HG03354 (cell line): Measurements from ENCODE around the gene SOWAHB.
"Not testable (repeated sequence)": the region's sequence is repeated elsewhere in the genome, so short reads cannot be mapped to it uniquely, and the experiment has no call there.

ENCODE experiments used
- ATAC-seq: cut with Tn5 transposase; IDR thresholded peaks from one replicate; pipeline ENCODE4 v1.9.1; 2021; ENCODE audit warnings: mild to moderate bottlenecking; ENCODE audit not compliant: unreplicated experiment, poor library complexity, severe bottlenecking

SOWAHB gene

GRCh38 chr4:76896048-76896447 lies 1.9 kb downstream of the SOWAHB start:
- ATAC-seq = no peak

- no peak for ATAC-seq
Observed at GRCh38 chr4:76895619-76896018, 2.3 kb downstream of the SOWAHB start.

- ATAC-seq = no peak
Observed at GRCh38 chr4:76894537-76895255, 3.2 kb downstream of the SOWAHB start.

DNA sequence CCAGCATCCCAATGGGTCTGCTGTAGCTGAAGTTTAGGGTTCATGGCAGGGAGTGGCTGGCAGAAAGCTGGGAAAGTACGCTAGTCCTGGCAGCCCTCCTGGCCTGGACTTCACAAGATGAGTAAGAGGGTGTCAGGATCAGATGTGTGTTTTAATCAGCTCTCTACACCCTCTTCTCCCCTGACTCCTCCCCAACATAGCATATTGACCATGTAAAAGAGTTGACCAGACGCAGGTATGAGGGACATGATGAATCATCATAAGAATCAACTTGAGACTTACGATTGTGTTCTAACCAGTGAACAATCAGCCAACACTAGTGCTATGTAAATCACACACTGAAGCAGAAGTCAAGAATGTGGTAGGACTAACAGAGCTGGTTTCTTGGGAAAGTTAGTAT lies 5.3 kb downstream of the SOWAHB start:
- no peak for ATAC-seq

DNA sequence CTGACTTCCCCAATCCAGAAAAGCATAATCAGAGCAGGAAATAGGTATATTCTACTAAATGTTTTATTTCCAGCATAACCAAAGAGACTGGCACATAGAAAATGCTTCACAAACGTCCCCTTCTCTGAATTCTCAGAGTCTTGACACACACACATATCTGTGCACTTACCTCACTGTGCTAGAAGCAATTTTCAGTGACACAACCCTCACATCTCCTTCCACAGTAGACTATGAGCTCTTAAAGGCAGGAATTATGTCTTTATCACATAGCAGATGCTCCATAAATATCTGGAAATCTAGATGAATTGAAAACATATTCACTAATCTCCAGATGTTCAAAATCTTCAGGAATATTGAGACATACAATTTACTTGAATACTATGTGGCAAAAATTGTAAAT lies 5.9 kb downstream of the SOWAHB start:
- ATAC-seq = no peak

DNA sequence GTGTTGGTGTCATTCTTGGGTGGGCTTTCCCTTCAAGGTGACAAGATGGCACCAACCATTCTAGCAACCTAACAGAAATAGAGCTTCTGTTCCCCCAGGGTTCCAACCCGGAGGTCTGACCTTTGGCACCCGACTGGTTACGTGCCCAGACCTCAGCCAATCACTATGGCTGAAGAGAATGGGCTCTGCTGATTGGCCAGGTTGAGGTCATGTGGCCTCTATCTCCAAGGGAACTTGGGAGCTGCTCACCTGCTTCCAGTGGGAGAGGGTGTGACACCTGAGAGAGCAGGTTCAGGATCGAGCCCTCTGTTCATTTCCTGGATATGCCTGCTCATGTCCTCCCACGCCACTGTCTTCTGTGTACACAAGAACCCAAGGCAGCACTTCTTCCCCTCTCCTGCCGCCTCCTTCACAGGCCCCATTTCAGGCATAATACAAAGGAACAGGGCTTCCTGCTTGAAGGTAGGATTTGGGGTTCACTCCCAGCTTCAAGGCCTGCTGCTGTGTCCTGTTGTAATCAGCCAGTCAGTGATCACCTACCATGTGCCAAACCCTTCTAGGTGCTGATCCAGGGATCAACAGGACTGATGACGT lies 11.0 kb downstream of the SOWAHB start:
- ATAC-seq = no peak

DNA sequence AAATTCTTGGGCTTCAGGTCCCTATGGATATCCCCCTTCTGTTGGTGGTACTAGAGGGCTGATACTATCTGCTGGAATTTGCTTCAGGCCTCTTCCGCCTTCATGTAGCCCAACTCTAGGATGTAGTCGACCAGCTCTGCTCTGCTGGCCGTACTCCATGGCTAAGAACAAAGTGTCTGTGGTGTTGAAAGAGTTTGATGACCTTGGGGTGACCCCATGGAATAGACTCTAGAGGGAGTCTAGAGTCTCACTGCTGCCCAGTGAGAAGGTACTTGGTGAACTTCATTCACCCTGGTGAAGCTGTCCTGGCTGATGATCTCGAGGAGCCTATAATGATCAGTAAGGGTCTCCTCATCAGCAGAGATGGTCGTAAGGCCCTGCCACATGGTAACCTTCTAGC lies 11.7 kb downstream of the SOWAHB start:
- ATAC-seq = no peak

GRCh38 chr4:76883147-76883546 lies 14.8 kb downstream of the SOWAHB start:
- no peak for ATAC-seq

DNA sequence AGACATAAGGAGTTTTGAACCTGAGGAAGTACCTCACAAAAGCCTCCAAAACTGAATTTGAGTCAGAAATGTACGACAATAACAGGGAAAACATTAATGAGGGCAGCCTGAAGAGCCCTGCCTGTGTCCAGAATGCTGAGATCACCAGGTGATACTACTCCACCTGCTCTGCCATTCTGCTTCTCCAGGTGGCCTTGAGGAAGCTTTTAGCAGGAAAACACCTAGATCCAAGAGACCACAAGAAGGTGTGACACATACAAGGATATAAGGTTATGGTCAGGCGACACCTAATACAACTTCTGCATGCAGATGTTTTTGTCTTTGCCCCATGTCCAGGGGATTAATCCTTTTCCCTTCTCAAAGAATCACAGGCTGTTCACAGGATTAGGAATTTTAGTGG lies 15.3 kb downstream of the SOWAHB start:
- no peak for ATAC-seq

- ATAC-seq = no peak
Observed at GRCh38 chr4:76881375-76881774, 16.6 kb downstream of the SOWAHB start.

DNA sequence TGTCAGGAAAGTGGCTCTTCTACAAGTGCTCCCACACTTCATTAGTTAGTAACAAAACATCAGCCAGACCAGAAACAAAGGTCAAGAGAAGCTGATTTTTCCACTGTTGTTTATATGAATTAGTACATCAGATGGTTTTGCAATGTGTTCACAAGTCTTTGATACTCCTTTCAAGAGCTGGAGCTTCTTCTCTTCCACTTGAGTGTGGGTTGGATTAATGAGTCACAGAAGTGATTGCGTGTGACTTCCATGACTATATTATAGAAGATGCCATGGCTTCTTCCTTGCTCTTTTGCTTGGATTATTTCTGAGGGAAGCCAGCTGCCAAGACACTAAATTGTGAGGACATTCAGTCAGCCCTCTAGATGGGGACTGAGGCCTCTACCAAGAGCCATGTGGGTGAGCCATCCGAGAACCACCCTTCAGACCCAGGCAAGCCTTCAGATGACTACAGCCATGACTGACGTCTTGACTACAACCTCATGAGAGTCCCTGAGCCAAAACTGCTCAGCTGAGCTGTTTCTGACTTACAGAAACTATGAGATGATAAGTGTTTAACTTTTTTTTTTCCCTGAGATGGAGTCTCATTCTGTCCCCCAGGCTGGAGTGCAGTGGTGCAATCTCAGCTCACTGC lies 18.1 kb downstream of the SOWAHB start:
- ATAC-seq = no peak

DNA sequence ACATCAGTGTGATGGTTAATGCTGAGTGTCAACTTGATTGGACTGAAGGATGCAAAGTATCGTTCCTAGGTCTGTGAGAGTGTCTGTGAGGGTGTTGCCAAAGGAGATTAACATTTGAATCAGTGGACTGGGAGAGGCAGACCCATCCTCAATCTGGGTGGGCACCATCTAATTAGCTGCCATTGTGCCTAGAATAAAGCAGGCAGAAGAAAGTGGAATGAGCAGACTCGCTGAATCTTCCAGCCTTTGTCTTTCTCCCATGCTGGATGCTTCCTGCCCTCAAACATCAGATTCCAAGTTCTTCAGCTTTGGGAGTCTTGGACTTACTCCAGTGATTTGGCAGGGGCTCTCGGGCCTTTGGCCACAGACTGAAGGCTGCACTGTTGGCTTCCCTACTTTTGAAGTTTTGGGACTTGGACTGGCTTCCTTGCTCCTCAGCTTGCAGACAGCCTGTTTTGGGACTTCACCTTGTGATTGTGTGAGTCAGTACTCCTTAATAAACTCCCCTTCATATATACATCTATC lies 19.2 kb downstream of the SOWAHB start:
- not testable (repeated sequence) for ATAC-seq

GRCh38 chr4:76874176-76874575 lies 23.8 kb downstream of the SOWAHB start:
- ATAC-seq = no peak

DNA sequence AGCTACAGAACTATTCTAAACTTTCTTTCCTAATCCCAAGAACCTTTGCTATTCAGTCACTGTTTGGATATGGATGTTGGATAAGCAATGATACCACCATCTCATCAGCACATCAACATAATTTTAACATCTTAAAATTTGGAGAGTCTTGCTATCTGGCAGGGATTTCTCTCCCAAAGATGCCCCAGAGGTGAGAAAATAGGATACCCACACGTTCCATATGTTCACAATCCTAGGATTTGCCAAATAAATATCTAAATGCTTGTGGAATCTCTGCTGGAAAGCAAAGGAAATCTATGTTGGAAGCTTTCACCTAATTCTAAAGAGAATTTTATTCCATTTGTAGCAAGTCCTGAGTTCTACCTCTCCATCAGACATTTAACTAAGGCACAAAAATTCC lies 24.4 kb downstream of the SOWAHB start:
- ATAC-seq = no peak

DNA sequence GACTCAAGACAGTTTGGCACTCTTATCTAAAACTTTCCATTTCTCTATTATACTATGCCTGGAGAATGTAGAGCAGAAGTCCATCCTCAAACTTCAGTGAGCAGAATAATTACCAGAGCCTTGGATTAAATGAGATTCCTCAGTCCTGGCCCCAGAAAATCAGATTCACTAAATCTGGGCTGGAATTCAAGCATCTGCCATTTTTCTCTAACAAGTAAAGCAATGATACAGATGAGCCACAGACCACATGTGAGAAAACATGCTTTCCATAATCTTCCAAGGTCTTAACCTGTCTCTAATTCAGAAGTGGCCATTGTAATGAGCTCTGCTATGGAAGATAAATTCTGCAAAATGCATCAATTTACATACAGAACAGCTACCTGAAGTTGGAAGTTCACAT lies 25.4 kb downstream of the SOWAHB start:
- no peak for ATAC-seq

DNA sequence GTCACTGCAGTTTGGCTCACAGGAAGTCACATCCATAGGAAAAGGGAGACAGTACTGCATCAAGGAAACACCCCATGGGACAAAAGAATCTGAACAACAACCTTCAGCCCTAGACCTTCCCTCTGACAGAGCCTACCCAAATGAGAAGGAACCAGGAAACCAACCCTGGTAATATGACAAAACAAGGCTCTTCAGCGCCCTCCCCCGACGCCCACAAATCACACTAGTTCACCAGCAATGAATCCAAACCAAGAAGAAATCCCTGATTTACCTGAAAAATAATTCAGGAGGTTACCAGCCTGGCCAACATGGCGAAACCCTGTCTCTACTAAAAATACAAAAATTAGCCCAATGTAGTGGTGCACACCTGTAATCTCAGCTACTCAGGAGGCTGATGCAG lies 29.2 kb downstream of the SOWAHB start:
- ATAC-seq = not testable (repeated sequence)

DNA sequence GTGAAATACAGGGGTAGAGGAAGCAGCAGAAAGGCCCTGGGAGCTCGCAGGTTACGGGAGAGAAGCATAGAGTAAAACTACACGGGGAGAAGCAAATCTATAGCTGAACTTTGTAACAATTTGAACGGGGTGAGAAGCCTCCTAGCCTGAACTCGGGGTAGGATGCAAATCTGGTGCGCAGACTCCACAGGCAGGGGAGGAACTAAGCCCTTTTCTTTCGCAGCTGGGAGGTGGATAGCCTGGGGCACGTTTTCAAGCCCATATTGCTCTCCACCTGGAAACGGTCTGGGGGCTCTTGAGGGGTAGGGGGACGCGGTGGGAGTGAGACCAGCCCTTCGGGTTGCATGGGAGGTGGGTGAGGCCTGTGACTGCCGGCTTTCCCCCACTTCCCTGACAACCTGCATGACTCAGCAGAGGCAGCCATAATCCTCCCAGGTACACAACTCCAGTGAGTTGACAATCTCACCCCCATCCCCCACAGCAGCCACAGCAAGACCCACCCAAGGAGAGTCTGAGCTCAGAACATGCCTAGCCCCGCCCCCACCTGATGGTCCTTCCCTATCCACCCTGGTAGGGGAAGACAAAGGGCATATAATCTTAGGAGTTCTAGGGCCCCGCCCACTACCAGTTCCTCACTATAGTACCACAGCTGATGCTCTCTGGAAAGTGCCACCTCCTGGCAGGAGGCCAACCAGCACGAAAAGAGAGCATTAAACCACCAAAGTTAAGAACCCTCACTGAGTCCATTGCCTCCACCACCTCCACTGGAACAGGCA lies 29.9 kb downstream of the SOWAHB start:
- no peak for ATAC-seq

DNA sequence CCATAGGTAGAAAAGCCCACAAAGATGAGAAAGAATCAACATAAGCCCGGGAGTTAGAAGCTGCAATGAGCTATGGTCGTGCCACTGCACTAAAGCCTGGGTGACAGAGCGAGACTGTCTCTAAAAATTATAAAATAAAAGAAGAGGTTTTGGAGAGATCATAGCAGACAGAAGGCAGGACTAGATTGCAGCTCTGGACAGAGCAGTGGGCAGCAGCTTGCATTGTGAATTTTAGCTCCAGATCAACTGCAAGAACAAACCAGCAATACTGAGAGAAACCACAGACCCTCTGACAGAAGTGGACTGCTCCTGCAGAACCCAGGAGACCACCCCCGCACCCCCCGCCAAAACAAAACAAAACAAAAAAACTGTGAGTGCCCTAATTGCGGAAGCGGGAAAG lies 30.6 kb downstream of the SOWAHB start:
- ATAC-seq = no peak

- ATAC-seq = no peak
Observed at GRCh38 chr4:76866641-76867040, 31.3 kb downstream of the SOWAHB start.

- ATAC-seq = no peak
Observed at GRCh38 chr4:76858319-76858718, 39.6 kb downstream of the SOWAHB start.
